K562 (cell line): ENCODE measurements around the gene COBLL1. TPM values are rescaled to one million over a fixed set of nuclear protein-coding genes. Genes with fewer than 3 reads are reported as not detected.

ENCODE experiments used
- ATAC-seq: fragments of 200-7000 bp; cut with Tn5 transposase; 3 replicates; pipeline ENCODE4 v1.9.1; 2020; ENCODE audit warnings: moderate library complexity
- BruUV-seq: library from RNA; stranded (reverse); fragments of 400-500 nt; replicated peaks from 2 replicates; lab custom pipeline; 2021; lab: Mats Ljungman, UMichigan
- CTCF ChIA-PET: fragments of 300-600 bp; formaldehyde crosslinking; extraction: SDS; loops from one replicate; lab custom pipeline; 2021; ENCODE audit warnings: low intra/inter-chr PET ratio; lab: Yijun Ruan, JAX
- POLR2A ChIA-PET: fragments of 300-600, 350-650 bp; sonication (Branson Sonifier 250); formaldehyde crosslinking; extraction: SDS; loops from one replicate; lab custom pipeline; 2021; ENCODE audit warnings: antibody characterized with exemption, inconsistent platforms; lab: Yijun Ruan, JAX
- DNase-seq, 4 experiments: peaks; one replicate each; pipeline versions ENCODE4 v3.0.0 to v3.0.0-alpha.2; 2011 to 2018; ENCODE audit warnings: low spot score in 3 of 4, mixed read lengths in 3 of 4; ENCODE audit errors: extremely low read depth in 1 of 4
- FAIRE-seq: peaks from 2 replicates; lab custom pipeline; 2011; peaks lifted over from hg19 to GRCh38; lab: Jason Lieb, UNC
- H2AFZ ChIP-seq: 2 replicates; pipeline ENCODE4 v1.6.0; 2011; ENCODE audit warnings: low read depth, low read length, control low read depth, inconsistent platforms
- H3K27ac ChIP-seq: fragments of 200-600 bp; 3 replicates; pipeline ENCODE4 v1.8.0; 2011; ENCODE audit warnings: low read depth, mild to moderate bottlenecking, control low read depth, inconsistent platforms, low read length, moderate library complexity, mixed read lengths; ENCODE audit errors: extremely low read depth
- H3K27me3 ChIP-seq, 2 experiments: fragments of 300-600 bp in 1 of 2; 2 replicates in 1 of 2; 3 replicates in 1 of 2; pipeline versions ENCODE4 v1.6.0 to v1.8.0; 2011; ENCODE audit warnings: inconsistent platforms in 2 of 2, low read length in 2 of 2, mild to moderate bottlenecking in 1 of 2, mixed read lengths in 1 of 2, moderate library complexity in 1 of 2; ENCODE audit not compliant: control insufficient read depth in 2 of 2, insufficient read depth in 2 of 2
- H3K36me3 ChIP-seq: fragments of 300-600 bp; 3 replicates; pipeline ENCODE4 v1.8.0; 2011; ENCODE audit warnings: mild to moderate bottlenecking, low read length, inconsistent platforms; ENCODE audit not compliant: control insufficient read depth, insufficient read depth
- H3K4me1 ChIP-seq, 2 experiments: fragments of 200-600 bp in 1 of 2; replicated peaks in 1 of 2; 2 replicates in 1 of 2; 3 replicates in 1 of 2; pipeline versions ENCODE4 v1.5.1 to v1.8.0; 2011; ENCODE audit warnings: inconsistent platforms in 2 of 2, low read length in 2 of 2, mild to moderate bottlenecking in 1 of 2, mixed read lengths in 1 of 2, moderate library complexity in 1 of 2; ENCODE audit not compliant: control insufficient read depth in 2 of 2, insufficient read depth in 2 of 2
- H3K4me2 ChIP-seq: 2 replicates; pipeline ENCODE4 v1.6.1; 2011; ENCODE audit warnings: low read length, control low read depth, inconsistent platforms, mixed read lengths; ENCODE audit not compliant: insufficient read depth
- H3K4me3 ChIP-seq: fragments of 200-600 bp; sonication (generic), shearing (Covaris generic); 2 replicates; pipeline ENCODE4 v1.5.1; 2016; ENCODE audit warnings: control low read depth, inconsistent platforms
- H3K79me2 ChIP-seq: fragments of 200-600 bp; 3 replicates; pipeline ENCODE4 v1.8.0; 2011; ENCODE audit warnings: low read length, inconsistent platforms; ENCODE audit not compliant: control insufficient read depth, insufficient read depth
- H3K9ac ChIP-seq, 2 experiments: 2 replicates each; pipeline versions ENCODE4 v1.6.0 to v1.6.1; 2011; ENCODE audit warnings: low read depth in 2 of 2, low read length in 2 of 2, control low read depth in 1 of 2, inconsistent platforms in 1 of 2, mild to moderate bottlenecking in 1 of 2, mixed read lengths in 1 of 2; ENCODE audit not compliant: insufficient read depth in 1 of 2
- H3K9me1 ChIP-seq: one replicate; pipeline ENCODE4 v1.6.0; 2011; ENCODE audit warnings: inconsistent platforms, mild to moderate bottlenecking, low read length, moderate library complexity; ENCODE audit not compliant: control insufficient read depth, insufficient read depth
- H3K9me3 ChIP-seq: replicated peaks from 2 replicates; pipeline ENCODE4 v1.5.1; 2011; ENCODE audit warnings: low read depth, low read length, inconsistent platforms; ENCODE audit not compliant: control insufficient read depth, insufficient read depth
- H4K20me1 ChIP-seq: replicated peaks from 2 replicates; pipeline ENCODE4 v1.6.1; 2011; ENCODE audit warnings: low read length, inconsistent platforms, mixed read lengths; ENCODE audit not compliant: control insufficient read depth, insufficient read depth
- CBX1 ChIP-seq: sonication (generic); IDR thresholded peaks from 2 replicates; pipeline ENCODE4 v1.6.1; 2016; ENCODE audit warnings: antibody characterized with exemption, low read depth, mild to moderate bottlenecking
- CBX5 ChIP-seq: IDR thresholded peaks from 2 replicates; pipeline ENCODE4 v1.6.1; 2014; ENCODE audit warnings: low read depth, borderline replicate concordance
- E2F5 ChIP-seq: sonication (generic); formaldehyde crosslinking; IDR thresholded peaks from 2 replicates; pipeline ENCODE4 v1.8.0; 2022; ENCODE audit warnings: mild to moderate bottlenecking, missing genetic modification reagents
- EWSR1 ChIP-seq: fragments of 450-650 bp; IDR thresholded peaks from 2 replicates; pipeline ENCODE4 v1.6.1; 2018; ENCODE audit warnings: borderline replicate concordance, mild to moderate bottlenecking, low read depth, moderate library complexity; ENCODE audit not compliant: partially characterized antibody
- HMBOX1 ChIP-seq: sonication (generic); IDR thresholded peaks from 2 replicates; pipeline ENCODE4 v1.6.1; 2016
- ILF3 ChIP-seq: fragments of 450-650 bp; IDR thresholded peaks from 2 replicates; pipeline ENCODE4 v1.6.1; 2018; ENCODE audit warnings: antibody characterized with exemption, mild to moderate bottlenecking, moderate library complexity, borderline replicate concordance
- MBD1 ChIP-seq: fragments of 250-450 bp; sonication (Bioruptor Pico); IDR thresholded peaks from 2 replicates; pipeline ENCODE4 v1.8.0; 2022; ENCODE audit warnings: inconsistent platforms
- NBN ChIP-seq: fragments of 450-650 bp; IDR thresholded peaks from 2 replicates; pipeline ENCODE4 v1.6.1; 2016; ENCODE audit warnings: low read depth, mild to moderate bottlenecking
- SMAD3 ChIP-seq: fragments of 450-650 bp; formaldehyde crosslinking; conservative IDR thresholded peaks from 2 replicates; pipeline ENCODE4 v1.4.0; 2020; ENCODE audit warnings: mild to moderate bottlenecking
- TEAD4 ChIP-seq, 2 experiments: sonication (generic) in 1 of 2; formaldehyde crosslinking in 1 of 2; IDR thresholded peaks; 2 replicates each; pipeline versions ENCODE4 v1.6.1 to v1.8.0; 2012 to 2022; ENCODE audit warnings: borderline replicate concordance in 1 of 2, inconsistent platforms in 1 of 2, low read length in 1 of 2, mild to moderate bottlenecking in 1 of 2, missing genetic modification reagents in 1 of 2
- ZNF140 ChIP-seq: fragments of 250-450 bp; sonication (Bioruptor Pico); IDR thresholded peaks from 2 replicates; pipeline ENCODE4 v1.8.0; 2021; ENCODE audit warnings: moderate library complexity, mild to moderate bottlenecking, inconsistent platforms
- ZNF644 ChIP-seq: fragments of 200-800 bp; sonication (Bioruptor generic); IDR thresholded peaks from 2 replicates; pipeline ENCODE4 v1.6.1; 2016; ENCODE audit warnings: low read depth, missing genetic modification characterization, missing compliant biosample characterization
- WGBS: fragments of 100-300 bp; shearing (Covaris generic); methylation state at CpG from one replicate; pipeline ENCODE4 v1.1.6; 2016; ENCODE audit warnings: low coverage, mixed read lengths; ENCODE audit not compliant: insufficient coverage; ENCODE audit errors: missing lambda C conversion rate; 5-methylcytosine and 5-hydroxymethylcytosine counted together
- in situ Hi-C: fragments of 300-500 bp; cut with MboI; formaldehyde crosslinking; loops from 4 replicates; pipeline ENCODE4 v1.15.0; 2018; ENCODE audit warnings: inconsistent platforms, mixed read lengths
- intact Hi-C: fragments of 100-400 bp; cut with micrococcal nuclease; formaldehyde crosslinking; loops from 2 replicates; pipeline ENCODE4 v1.14.2; 2022
- polyA plus RNA-seq, 8 experiments: library from polyadenylated mRNA; depleted of rRNA in 4 of 8; stranded (reverse) in 5 of 8; unstranded in 3 of 8; fragments of >200 nt; fragmentation: Nextera tagmentation in 2 of 8; fragmentation: Illumina TruSeq in 1 of 8; extraction: Ambion mirVana in 2 of 8; extraction: Trizol in 1 of 8; gene quantifications; 2 replicates each; pipeline versions ENCODE4 v1.2.1 to v1.2.3, GENCODE V29; 2011 to 2014; ENCODE audit warnings: inconsistent platforms in 1 of 8, missing spikeins in 1 of 8
- total RNA-seq, 7 experiments: library from RNA; depleted of rRNA in 6 of 7; stranded (reverse); fragments of >200 nt in 6 of 7; fragmentation: Illumina TruSeq in 2 of 7; extraction: Trizol in 2 of 7; gene quantifications; 2 replicates each; pipeline versions ENCODE4 v1.2.1 to v1.2.3, GENCODE V29; 2011 to 2021; ENCODE audit warnings: low replicate concordance in 1 of 7
- TF ChIP-seq, protein P1 (sequence below), 2 experiments: fragments of 450-650 bp; conservative IDR thresholded peaks; 2 replicates each; pipeline ENCODE4 v1.6.1; 2017; ENCODE audit warnings: mild to moderate bottlenecking in 2 of 2, moderate library complexity in 2 of 2
- TF ChIP-seq, protein P2 (sequence below): fragments of 250-450 bp; sonication (Bioruptor Pico); IDR thresholded peaks from 2 replicates; pipeline ENCODE4 v1.8.0; 2021; ENCODE audit warnings: borderline replicate concordance, mild to moderate bottlenecking, moderate library complexity; ENCODE audit not compliant: poor library complexity, severe bottlenecking
- TF ChIP-seq, protein P3 (sequence below): fragments of 450-650 bp; formaldehyde crosslinking; IDR thresholded peaks from 2 replicates; pipeline ENCODE4 v1.4.0; 2022; ENCODE audit warnings: missing genetic modification characterization

Gene COBLL1
- total and polyA plus RNA-seq, 9 of the 15 experiments (the other 6 are each of a cell fraction or from before 2014, with no cell fraction given), result 0.07 to 1.6 (median 0.71) TPM

DNA sequence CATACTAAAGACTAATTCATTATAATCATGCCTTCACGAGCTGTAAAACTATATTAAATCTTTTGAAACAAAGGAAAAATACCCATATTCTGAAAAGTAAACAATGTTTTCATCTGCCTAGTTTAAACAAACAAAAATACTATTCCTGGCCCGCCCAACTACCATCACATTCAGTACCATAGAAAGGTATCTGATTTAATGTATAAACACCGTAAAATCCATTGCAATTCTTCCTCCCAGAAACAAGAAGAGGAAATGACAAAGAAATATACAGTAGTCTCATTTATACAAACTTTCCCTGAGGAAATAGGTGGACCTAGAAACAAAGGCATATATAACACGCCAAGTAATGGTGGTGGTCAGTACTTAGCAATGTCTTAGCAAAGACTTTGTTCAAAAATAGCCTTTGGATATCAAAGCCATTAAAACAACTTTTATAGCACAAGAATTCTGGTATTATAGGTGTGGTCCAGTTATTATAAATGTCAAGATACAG is 71.2 kb downstream of the COBLL1 start:
- ATAC-seq (no peak), DNase-seq (no peak), FAIRE-seq (no peak)
- H3K9me3 ChIP-seq, result no peaks in the 10 kb centered on the region
- WGBS, result 3% methylated on average over 4 of the region's 4 CpGs
- no peak overlapping the region for H2AFZ ChIP-seq
- no peak overlapping the region for H3K4me3 ChIP-seq
- no peaks in the 10 kb centered on the region for H3K36me3 ChIP-seq
- H3K79me2 ChIP-seq, result no peaks in the 10 kb centered on the region
- no peak overlapping the region for H3K4me2 ChIP-seq
- no peak overlapping the region for H3K27ac ChIP-seq
- no TSS peak for BruUV-seq
- ChIA-PET CTCF (no interaction called here), POLR2A (no interaction called here)
- H3K4me1 ChIP-seq, result no peaks in the 10 kb centered on the region
- intact Hi-C loops, result no loop called here
- no peaks in the 10 kb centered on the region for H4K20me1 ChIP-seq
- in situ Hi-C loops, result no loop called here
- H3K9ac ChIP-seq, result no peak overlapping the region
- no peaks in the 10 kb centered on the region for H3K9me1 ChIP-seq
- H3K27me3 ChIP-seq, result no peaks in the 10 kb centered on the region
- TF ChIP-seq NBN (no peak), EWSR1 (no peak), SMAD3 (CRISPR knock-in tag) (no peak), ILF3 (no peak), TEAD4 (IDR thresholded peaks at IDR 0.05; ENCODE audit: low read length) (no peak), TEAD4 (CRISPR knock-in tag; IDR thresholded peaks at IDR 0.05; ENCODE audit: borderline replicate concordance) (no peak), CBX1 (no peak), MBD1 (CRISPR knock-in tag) (no peak), HMBOX1 (no peak), E2F5 (CRISPR knock-in tag) (no peak), ZNF644 (no peak), ZNF140 (CRISPR knock-in tag) (no peak), CBX5 (no peak)
- TF ChIP-seq, protein P1, sequence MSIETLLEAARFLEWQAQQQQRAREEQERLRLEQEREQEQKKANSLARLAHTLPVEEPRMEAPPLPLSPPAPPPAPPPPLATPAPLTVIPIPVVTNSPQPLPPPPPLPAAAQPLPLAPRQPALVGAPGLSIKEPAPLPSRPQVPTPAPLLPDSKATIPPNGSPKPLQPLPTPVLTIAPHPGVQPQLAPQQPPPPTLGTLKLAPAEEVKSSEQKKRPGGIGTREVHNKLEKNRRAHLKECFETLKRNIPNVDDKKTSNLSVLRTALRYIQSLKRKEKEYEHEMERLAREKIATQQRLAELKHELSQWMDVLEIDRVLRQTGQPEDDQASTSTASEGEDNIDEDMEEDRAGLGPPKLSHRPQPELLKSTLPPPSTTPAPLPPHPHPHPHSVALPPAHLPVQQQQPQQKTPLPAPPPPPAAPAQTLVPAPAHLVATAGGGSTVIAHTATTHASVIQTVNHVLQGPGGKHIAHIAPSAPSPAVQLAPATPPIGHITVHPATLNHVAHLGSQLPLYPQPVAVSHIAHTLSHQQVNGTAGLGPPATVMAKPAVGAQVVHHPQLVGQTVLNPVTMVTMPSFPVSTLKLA (conservative IDR thresholded peaks at IDR 0.05), result no peak
- TF ChIP-seq, protein P2, sequence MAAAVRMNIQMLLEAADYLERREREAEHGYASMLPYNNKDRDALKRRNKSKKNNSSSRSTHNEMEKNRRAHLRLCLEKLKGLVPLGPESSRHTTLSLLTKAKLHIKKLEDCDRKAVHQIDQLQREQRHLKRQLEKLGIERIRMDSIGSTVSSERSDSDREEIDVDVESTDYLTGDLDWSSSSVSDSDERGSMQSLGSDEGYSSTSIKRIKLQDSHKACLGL (CRISPR knock-in tag), result no peak
- TF ChIP-seq, protein P3, sequence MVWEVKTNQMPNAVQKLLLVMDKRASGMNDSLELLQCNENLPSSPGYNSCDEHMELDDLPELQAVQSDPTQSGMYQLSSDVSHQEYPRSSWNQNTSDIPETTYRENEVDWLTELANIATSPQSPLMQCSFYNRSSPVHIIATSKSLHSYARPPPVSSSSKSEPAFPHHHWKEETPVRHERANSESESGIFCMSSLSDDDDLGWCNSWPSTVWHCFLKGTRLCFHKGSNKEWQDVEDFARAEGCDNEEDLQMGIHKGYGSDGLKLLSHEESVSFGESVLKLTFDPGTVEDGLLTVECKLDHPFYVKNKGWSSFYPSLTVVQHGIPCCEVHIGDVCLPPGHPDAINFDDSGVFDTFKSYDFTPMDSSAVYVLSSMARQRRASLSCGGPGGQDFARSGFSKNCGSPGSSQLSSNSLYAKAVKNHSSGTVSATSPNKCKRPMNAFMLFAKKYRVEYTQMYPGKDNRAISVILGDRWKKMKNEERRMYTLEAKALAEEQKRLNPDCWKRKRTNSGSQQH (CRISPR knock-in tag), result no peak
